ENCODE data around the gene FYB1. TPM values are rescaled to one million over a fixed set of nuclear protein-coding genes. Genes with fewer than 3 reads are reported as not detected.

FYB1 gene
- polyA plus RNA-seq, 1 experiment = 0.01 TPM

DNA sequence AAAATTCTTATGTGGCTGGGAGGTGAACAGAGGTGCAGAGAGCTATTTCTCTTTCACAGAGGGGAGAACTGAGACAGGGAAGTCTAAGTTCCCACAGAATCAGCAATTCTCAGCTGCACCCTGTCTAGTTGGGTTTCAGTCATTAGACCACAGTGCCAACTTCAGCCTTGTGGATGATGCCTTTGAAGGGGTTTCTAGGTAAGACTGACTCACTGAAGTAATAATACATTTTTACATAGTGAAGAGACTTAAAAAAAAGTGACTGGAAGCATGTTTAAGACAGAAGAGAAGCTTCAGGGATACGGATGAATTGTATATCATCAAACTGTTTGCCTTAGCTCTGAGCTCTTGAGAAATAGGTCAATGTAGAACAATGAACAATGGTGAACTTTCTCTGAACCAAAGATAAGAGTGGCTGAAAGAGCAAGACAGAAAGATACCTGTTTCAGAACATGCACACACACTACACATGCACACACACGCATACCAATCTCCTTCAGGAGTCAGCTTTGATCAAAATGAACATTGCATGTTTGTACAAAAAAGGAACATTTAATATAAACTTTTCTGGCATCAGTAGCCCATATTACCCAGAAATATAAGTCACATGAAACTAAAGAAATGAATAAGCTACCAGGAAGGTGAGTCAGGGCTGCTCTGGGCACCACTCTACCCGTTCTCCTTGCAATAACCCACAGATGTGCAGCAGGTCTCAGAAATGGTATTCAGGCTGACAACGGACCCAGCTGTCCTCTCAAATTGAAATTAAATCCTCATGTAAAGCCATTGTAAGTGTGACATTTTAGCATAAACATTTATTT is 12.6 kb upstream of the FYB1 start:
- Histone ChIP-seq H3K9me3 (ENCODE audit: control insufficient read depth, insufficient read depth, low read length) (no peaks in the 10 kb centered on the region), H3K27me3 (ENCODE audit: control insufficient read depth, insufficient read depth, low read length) (no peaks in the 10 kb centered on the region), H3K4me3 (ENCODE audit: low read depth, low read length) (no peak overlapping the region), H3K27ac (ENCODE audit: low read depth, low read length) (no peak overlapping the region)
- TF ChIP-seq, protein P1, sequence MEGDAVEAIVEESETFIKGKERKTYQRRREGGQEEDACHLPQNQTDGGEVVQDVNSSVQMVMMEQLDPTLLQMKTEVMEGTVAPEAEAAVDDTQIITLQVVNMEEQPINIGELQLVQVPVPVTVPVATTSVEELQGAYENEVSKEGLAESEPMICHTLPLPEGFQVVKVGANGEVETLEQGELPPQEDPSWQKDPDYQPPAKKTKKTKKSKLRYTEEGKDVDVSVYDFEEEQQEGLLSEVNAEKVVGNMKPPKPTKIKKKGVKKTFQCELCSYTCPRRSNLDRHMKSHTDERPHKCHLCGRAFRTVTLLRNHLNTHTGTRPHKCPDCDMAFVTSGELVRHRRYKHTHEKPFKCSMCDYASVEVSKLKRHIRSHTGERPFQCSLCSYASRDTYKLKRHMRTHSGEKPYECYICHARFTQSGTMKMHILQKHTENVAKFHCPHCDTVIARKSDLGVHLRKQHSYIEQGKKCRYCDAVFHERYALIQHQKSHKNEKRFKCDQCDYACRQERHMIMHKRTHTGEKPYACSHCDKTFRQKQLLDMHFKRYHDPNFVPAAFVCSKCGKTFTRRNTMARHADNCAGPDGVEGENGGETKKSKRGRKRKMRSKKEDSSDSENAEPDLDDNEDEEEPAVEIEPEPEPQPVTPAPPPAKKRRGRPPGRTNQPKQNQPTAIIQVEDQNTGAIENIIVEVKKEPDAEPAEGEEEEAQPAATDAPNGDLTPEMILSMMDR (IDR thresholded peaks at IDR 0.05; ENCODE audit: low read depth, low read length) = no peak
- POLR2A ChIA-PET = no interaction called here
- CTCF ChIA-PET = interaction anchor here (4.4 kb wide), 1 partner anchor 15 kb away, joined by 23 read pairs; no protein-coding TSS in a partner anchor
- DNase-seq (ENCODE audit: low read depth, low spot score) = no peak

DNA sequence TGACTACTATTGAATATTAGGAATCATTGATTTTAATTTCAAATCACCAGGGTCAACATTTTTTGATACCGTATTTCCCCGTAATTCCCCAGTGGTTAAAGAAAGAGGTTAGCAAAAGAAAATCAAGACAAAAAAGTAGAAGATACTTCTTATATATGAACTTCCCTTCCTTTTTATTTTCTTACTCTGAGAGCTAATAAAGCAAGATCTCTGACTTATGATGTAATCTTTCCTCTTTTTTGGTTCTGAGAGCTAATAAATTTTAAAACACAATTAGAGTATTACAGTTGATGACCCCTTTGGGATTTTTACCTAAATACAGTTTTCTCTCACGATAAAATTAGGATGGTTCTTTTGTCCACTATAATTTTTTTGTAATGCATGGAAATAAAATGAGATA is 9.2 kb upstream of the FYB1 start:
- H3K27ac ChIP-seq (ENCODE audit: low read depth, low read length) = no peak overlapping the region
- H3K4me3 ChIP-seq (ENCODE audit: low read depth, low read length) = no peak overlapping the region
- ChIA-PET POLR2A (no interaction called here), CTCF (interaction anchor here (3.3 kb wide), 1 partner anchor 11 kb away, joined by 33 read pairs; no protein-coding TSS in a partner anchor)
- no peaks in the 10 kb centered on the region for H3K27me3 ChIP-seq (ENCODE audit: control insufficient read depth, insufficient read depth, low read length)
- TF ChIP-seq, protein P1 (IDR thresholded peaks at IDR 0.05; ENCODE audit: low read depth, low read length) = no peak
- no peak for DNase-seq (ENCODE audit: low read depth, low spot score)
- no peaks in the 10 kb centered on the region for H3K9me3 ChIP-seq (ENCODE audit: control insufficient read depth, insufficient read depth, low read length)

DNA sequence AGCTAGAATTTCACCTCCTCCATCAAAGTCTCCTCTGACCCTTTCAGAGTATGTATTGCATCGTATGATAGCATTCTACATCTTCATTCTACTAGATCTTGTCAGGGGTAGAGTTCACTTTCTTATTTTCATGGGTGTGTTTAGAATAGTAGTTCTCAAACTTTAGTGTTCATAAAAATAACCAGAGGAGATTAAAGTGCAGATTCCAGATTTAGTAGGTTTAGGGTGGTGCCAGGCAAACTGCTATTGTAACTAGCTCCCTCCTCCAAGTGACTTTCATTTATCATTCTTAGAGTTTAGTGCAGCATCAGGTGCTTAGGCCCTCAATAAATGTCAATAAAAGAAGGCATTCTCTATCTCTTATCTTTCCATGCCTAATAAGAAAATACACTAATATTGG is 7.2 kb upstream of the FYB1 start:
- ChIA-PET CTCF (interaction anchor here (0.6 to 2.1 kb wide), 2 partner anchors 9 to 38 kb away, joined by 6 to 18 read pairs; no protein-coding TSS in a partner anchor), POLR2A (no interaction called here)
- Histone ChIP-seq H3K27ac (ENCODE audit: low read depth, low read length) (no peak overlapping the region), H3K4me3 (ENCODE audit: low read depth, low read length) (no peak overlapping the region), H3K9me3 (ENCODE audit: control insufficient read depth, insufficient read depth, low read length) (no peaks in the 10 kb centered on the region), H3K27me3 (ENCODE audit: control insufficient read depth, insufficient read depth, low read length) (no peaks in the 10 kb centered on the region)
- TF ChIP-seq, protein P1 (IDR thresholded peaks at IDR 0.05; ENCODE audit: low read depth, low read length) = no peak
- DNase-seq (ENCODE audit: low read depth, low spot score) = no peak

DNA sequence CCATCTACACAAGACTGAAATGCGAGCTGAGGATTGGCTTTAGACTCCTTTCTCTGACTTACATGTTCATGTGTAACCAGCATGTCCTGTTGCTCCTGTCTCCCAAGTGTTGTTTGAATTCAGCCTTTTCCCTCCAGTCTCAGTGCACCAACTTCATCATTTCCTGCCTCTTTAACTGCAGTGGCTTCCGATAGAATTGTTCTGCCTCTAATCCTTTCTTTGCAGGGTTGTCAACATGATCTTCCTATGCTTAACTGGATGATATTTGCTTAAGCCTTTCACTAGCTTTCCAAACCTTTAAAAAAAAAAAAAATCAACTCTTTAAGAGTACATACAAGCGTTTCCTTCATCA is 6.7 kb upstream of the FYB1 start:
- no peak for DNase-seq (ENCODE audit: low read depth, low spot score)
- TF ChIP-seq, protein P1 (IDR thresholded peaks at IDR 0.05; ENCODE audit: low read depth, low read length) = no peak
- Histone ChIP-seq H3K9me3 (ENCODE audit: control insufficient read depth, insufficient read depth, low read length) (no peaks in the 10 kb centered on the region), H3K27ac (ENCODE audit: low read depth, low read length) (no peak overlapping the region), H3K27me3 (ENCODE audit: control insufficient read depth, insufficient read depth, low read length) (no peaks in the 10 kb centered on the region), H3K4me3 (ENCODE audit: low read depth, low read length) (no peak overlapping the region)
- CTCF ChIA-PET = interaction anchor here (2.1 kb wide), 1 partner anchor 9 kb away, joined by 18 read pairs; no protein-coding TSS in a partner anchor
- POLR2A ChIA-PET = no interaction called here

DNA sequence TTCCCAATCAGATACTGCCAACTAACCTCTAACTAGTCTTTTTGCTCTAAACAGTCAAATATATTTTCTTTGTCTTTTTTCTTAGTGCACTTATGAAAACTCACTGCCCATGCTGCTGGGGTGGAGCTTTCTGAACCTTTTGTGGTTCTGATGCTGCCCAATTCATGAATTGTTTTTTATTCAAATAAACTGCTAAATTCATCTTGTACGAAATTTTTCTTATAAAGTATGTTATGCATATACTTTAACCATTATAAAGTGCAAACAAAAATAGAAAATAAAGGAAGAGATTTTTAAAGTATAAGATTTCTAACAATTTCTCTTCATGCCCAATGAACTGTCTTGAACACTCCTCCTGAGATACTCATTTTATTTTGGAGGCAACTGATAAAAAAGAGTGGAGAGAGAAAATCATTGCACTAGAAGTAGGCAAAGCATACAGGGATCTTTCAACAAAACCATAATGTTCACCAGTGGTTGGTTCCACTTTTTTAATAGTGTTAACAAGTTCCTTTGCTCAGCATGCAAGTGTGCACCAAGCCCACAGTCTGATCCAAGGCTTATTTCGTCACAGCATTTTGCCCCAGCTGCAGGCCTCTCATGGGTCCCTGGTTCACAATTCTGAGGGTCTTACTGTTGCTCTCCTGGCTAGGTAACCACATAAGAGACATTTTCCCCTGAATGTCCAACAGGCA is 6.2 kb upstream of the FYB1 start:
- ChIA-PET CTCF (interaction anchor here (1.1 to 1.6 kb wide), 2 partner anchors 58 to 345 kb away, joined by 3 to 4 read pairs; no protein-coding TSS in a partner anchor), POLR2A (no interaction called here)
- Histone ChIP-seq H3K27me3 (ENCODE audit: control insufficient read depth, insufficient read depth, low read length) (no peaks in the 10 kb centered on the region), H3K9me3 (ENCODE audit: control insufficient read depth, insufficient read depth, low read length) (no peaks in the 10 kb centered on the region), H3K4me3 (ENCODE audit: low read depth, low read length) (no peak overlapping the region), H3K27ac (ENCODE audit: low read depth, low read length) (no peak overlapping the region)
- TF ChIP-seq, protein P1 (IDR thresholded peaks at IDR 0.05; ENCODE audit: low read depth, low read length) = no peak
- no peak for DNase-seq (ENCODE audit: low read depth, low spot score)

Measured in AG04450 (cell line).